ENCODE measurements around the gene TWIST2.

DNA sequence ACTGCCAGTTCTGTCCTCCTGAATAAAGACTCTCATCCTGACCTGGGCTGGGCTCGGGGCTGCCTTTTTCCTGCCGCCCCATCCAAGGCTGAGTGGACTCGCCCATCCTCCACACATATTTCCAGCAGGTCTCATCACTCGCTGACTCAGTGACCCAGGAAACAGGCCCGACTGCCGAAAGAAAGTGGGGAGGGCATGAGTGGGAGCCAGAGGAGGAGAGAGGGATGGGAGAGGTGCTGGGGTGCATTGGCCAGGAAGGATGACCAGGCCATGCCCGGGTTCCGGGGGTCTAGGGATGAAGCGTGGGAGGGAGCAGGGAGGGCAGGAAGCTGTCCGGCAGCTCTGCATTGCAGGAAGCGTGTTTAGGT is 66.7 kb downstream of the TWIST2 start:
- TF ChIP-seq POLR2A (IDR thresholded peaks at IDR 0.05): no peak
- TF ChIP-seq, protein P1, sequence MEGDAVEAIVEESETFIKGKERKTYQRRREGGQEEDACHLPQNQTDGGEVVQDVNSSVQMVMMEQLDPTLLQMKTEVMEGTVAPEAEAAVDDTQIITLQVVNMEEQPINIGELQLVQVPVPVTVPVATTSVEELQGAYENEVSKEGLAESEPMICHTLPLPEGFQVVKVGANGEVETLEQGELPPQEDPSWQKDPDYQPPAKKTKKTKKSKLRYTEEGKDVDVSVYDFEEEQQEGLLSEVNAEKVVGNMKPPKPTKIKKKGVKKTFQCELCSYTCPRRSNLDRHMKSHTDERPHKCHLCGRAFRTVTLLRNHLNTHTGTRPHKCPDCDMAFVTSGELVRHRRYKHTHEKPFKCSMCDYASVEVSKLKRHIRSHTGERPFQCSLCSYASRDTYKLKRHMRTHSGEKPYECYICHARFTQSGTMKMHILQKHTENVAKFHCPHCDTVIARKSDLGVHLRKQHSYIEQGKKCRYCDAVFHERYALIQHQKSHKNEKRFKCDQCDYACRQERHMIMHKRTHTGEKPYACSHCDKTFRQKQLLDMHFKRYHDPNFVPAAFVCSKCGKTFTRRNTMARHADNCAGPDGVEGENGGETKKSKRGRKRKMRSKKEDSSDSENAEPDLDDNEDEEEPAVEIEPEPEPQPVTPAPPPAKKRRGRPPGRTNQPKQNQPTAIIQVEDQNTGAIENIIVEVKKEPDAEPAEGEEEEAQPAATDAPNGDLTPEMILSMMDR (IDR thresholded peaks at IDR 0.05): no peak
